MM.1S (cell line): Measurements from ENCODE around the gene MAP7D1.

Experiments
- DNase-seq: peaks from one replicate; pipeline ENCODE4 v3.0.0-alpha.2; 2015
- H2AFZ ChIP-seq: fragments of 300-600 bp; sonication (generic); 2 replicates; pipeline ENCODE4 v1.6.0; 2016; ENCODE audit warnings: antibody characterized with exemption, low read length
- H3F3A ChIP-seq: fragments of 300-600 bp; sonication (generic); 2 replicates; pipeline ENCODE4 v1.6.1; 2016; ENCODE audit warnings: mild to moderate bottlenecking, antibody characterized with exemption, low read length, moderate library complexity, mixed read lengths; ENCODE audit not compliant: insufficient read depth
- H3K27ac ChIP-seq: fragments of 300-600 bp; sonication (generic); 2 replicates; pipeline ENCODE4 v1.5.1; 2016; ENCODE audit warnings: mild to moderate bottlenecking, low read length
- H3K27me3 ChIP-seq: fragments of 300-600 bp; sonication (generic); replicated peaks from 2 replicates; pipeline ENCODE4 v1.6.0; 2016; ENCODE audit warnings: low read length; ENCODE audit not compliant: insufficient read depth
- H3K36me3 ChIP-seq: fragments of 300-600 bp; sonication (generic); replicated peaks from 2 replicates; pipeline ENCODE4 v1.6.1; 2016; ENCODE audit warnings: mild to moderate bottlenecking, low read length, mixed read lengths; ENCODE audit not compliant: insufficient read depth
- H3K4me1 ChIP-seq: fragments of 300-600 bp; sonication (generic); 2 replicates; pipeline ENCODE4 v1.6.1; 2016; ENCODE audit warnings: low read length, mixed read lengths
- H3K4me2 ChIP-seq: fragments of 300-600 bp; sonication (generic); 2 replicates; pipeline ENCODE4 v1.6.0; 2016; ENCODE audit warnings: low read depth, low read length
- H3K4me3 ChIP-seq: fragments of 300-600 bp; sonication (generic); 2 replicates; pipeline ENCODE4 v1.5.1; 2016; ENCODE audit warnings: low read length, mixed read lengths
- H3K79me2 ChIP-seq: fragments of 300-600 bp; sonication (generic); 2 replicates; pipeline ENCODE4 v1.6.1; 2016; ENCODE audit warnings: mixed run types, low read length, mixed read lengths
- H3K9ac ChIP-seq: fragments of 300-600 bp; sonication (generic); 2 replicates; pipeline ENCODE4 v1.6.1; 2016; ENCODE audit warnings: low read length, mixed read lengths
- H3K9me2 ChIP-seq: fragments of 300-600 bp; sonication (generic); replicated peaks from 2 replicates; pipeline ENCODE4 v1.6.1; 2016; ENCODE audit warnings: mild to moderate bottlenecking, low read length, mixed read lengths; ENCODE audit not compliant: insufficient read depth
- H3K9me3 ChIP-seq: fragments of 300-600 bp; sonication (generic); replicated peaks from 2 replicates; pipeline ENCODE4 v1.6.1; 2016; ENCODE audit warnings: mild to moderate bottlenecking, low read length, mixed read lengths; ENCODE audit not compliant: insufficient read depth
- H4K20me1 ChIP-seq: fragments of 300-600 bp; sonication (generic); 2 replicates; pipeline ENCODE4 v1.6.1; 2016; ENCODE audit warnings: mild to moderate bottlenecking, low read length, moderate library complexity, mixed read lengths; ENCODE audit not compliant: insufficient read depth
- EZH2 ChIP-seq: fragments of 300-600 bp; sonication (generic); optimal IDR thresholded peaks from 2 replicates; pipeline ENCODE3; 2017; ENCODE audit warnings: low read depth, mild to moderate bottlenecking, antibody characterized with exemption, low read length, mixed read lengths
- EZH2phosphoT487 ChIP-seq: fragments of 300-600 bp; sonication (generic); IDR thresholded peaks from 2 replicates; pipeline ENCODE4 v1.6.1; 2018; ENCODE audit warnings: antibody characterized with exemption, low read length
- TF ChIP-seq, protein P1 (sequence below): fragments of 300-600 bp; sonication (generic); IDR thresholded peaks from 2 replicates; pipeline ENCODE4 v1.5.1; 2016; ENCODE audit warnings: antibody characterized with exemption, low read length, mixed read lengths

MAP7D1 gene

GRCh38 chr1:36172017-36172747 is 16.2 kb downstream of the MAP7D1 start:
- H2AFZ ChIP-seq, result no peak overlapping the region
- H3F3A ChIP-seq, result 0 out of 2 replicates have a peak, but pooled peaks cover 4% of the 10 kb centered on the region
- no peak overlapping the region for H3K4me3 ChIP-seq
- H3K27ac ChIP-seq, result no peak overlapping the region
- no peaks in the 10 kb centered on the region for H3K9me3 ChIP-seq
- no peaks in the 10 kb centered on the region for H3K27me3 ChIP-seq
- no peaks in the 10 kb centered on the region for H3K9me2 ChIP-seq
- no peak overlapping the region for H3K9ac ChIP-seq
- no peak overlapping the region for H3K4me2 ChIP-seq
- no peaks in the 10 kb centered on the region; the same call in 1 of the 2 replicates for H3K36me3 ChIP-seq
- H3K79me2 ChIP-seq, result peaks cover 47% of the 10 kb centered on the region
- no peaks in the 10 kb centered on the region; the same call in 1 of the 2 replicates for H4K20me1 ChIP-seq
- TF ChIP-seq EZH2 (no peak), EZH2phosphoT487 (no peak)
- TF ChIP-seq, protein P1, sequence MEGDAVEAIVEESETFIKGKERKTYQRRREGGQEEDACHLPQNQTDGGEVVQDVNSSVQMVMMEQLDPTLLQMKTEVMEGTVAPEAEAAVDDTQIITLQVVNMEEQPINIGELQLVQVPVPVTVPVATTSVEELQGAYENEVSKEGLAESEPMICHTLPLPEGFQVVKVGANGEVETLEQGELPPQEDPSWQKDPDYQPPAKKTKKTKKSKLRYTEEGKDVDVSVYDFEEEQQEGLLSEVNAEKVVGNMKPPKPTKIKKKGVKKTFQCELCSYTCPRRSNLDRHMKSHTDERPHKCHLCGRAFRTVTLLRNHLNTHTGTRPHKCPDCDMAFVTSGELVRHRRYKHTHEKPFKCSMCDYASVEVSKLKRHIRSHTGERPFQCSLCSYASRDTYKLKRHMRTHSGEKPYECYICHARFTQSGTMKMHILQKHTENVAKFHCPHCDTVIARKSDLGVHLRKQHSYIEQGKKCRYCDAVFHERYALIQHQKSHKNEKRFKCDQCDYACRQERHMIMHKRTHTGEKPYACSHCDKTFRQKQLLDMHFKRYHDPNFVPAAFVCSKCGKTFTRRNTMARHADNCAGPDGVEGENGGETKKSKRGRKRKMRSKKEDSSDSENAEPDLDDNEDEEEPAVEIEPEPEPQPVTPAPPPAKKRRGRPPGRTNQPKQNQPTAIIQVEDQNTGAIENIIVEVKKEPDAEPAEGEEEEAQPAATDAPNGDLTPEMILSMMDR, result no peak
- DNase-seq, result no peak
- peaks cover 18% of the 10 kb centered on the region for H3K4me1 ChIP-seq

GRCh38 chr1:36172983-36173382 is 17.0 kb downstream of the MAP7D1 start:
- H2AFZ ChIP-seq, result no peak overlapping the region
- no peak overlapping the region for H3K27ac ChIP-seq
- no peak overlapping the region for H3K9ac ChIP-seq
- H3F3A ChIP-seq, result 0 out of 2 replicates have a peak, but pooled peaks cover 4% of the 10 kb centered on the region
- no peak overlapping the region for H3K4me2 ChIP-seq
- no peaks in the 10 kb centered on the region for H3K27me3 ChIP-seq
- H3K4me3 ChIP-seq, result no peak overlapping the region
- no peak for TF ChIP-seq EZH2phosphoT487
- no peak for TF ChIP-seq EZH2
- TF ChIP-seq, protein P1, result no peak
- H3K79me2 ChIP-seq, result peaks cover 39% of the 10 kb centered on the region
- no peaks in the 10 kb centered on the region; the same call in 1 of the 2 replicates for H4K20me1 ChIP-seq
- no peak for DNase-seq
- peaks cover 18% of the 10 kb centered on the region for H3K4me1 ChIP-seq
- no peaks in the 10 kb centered on the region; the same call in 1 of the 2 replicates for H3K36me3 ChIP-seq
- H3K9me2 ChIP-seq, result no peaks in the 10 kb centered on the region
- H3K9me3 ChIP-seq, result no peaks in the 10 kb centered on the region

DNA sequence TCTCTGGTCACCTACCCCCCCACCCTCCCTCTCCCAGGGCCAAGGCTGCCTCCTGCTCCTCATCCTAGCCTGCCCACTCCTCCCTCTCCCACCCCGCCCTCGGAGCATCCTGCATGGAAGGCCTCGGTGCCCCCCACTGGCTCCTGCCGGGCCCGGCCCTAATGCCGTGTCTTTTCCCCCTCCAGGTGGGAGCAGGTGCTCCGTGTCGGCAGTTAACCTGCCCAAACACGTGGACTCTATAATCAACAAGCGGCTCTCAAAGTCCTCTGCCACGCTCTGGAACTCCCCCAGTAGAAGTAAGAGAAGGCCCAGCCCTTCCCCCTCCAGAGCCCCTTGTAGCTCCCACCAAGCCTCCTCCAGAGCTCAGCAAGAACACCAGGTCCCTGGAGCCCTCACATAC is 18.8 kb downstream of the MAP7D1 start:
- H3K4me1 ChIP-seq, result peaks cover 18% of the 10 kb centered on the region
- no peaks in the 10 kb centered on the region for H4K20me1 ChIP-seq
- 0 out of 2 replicates have a peak, but pooled peaks cover 4% of the 10 kb centered on the region for H3F3A ChIP-seq
- H2AFZ ChIP-seq, result no peak overlapping the region
- no peaks in the 10 kb centered on the region; the same call in 1 of the 2 replicates for H3K36me3 ChIP-seq
- H3K9me3 ChIP-seq, result no peaks in the 10 kb centered on the region
- DNase-seq, result no peak
- H3K9ac ChIP-seq, result peak overlapping the region; percentile 55; the same call in 1 of the 2 replicates
- H3K9me2 ChIP-seq, result no peaks in the 10 kb centered on the region
- H3K27ac ChIP-seq, result peak overlapping the region; percentile 81
- H3K4me3 ChIP-seq, result no peak overlapping the region
- TF ChIP-seq EZH2phosphoT487 (no peak), EZH2 (no peak)
- TF ChIP-seq, protein P1, result no peak
- peaks cover 24% of the 10 kb centered on the region for H3K79me2 ChIP-seq
- H3K4me2 ChIP-seq, result peak overlapping the region; percentile 30; the same call in 1 of the 2 replicates
- no peaks in the 10 kb centered on the region for H3K27me3 ChIP-seq
